ENCODE measurements around the gene RHBDL1. TPM values are rescaled to one million over a fixed set of nuclear protein-coding genes. Genes with fewer than 3 reads are reported as not detected.

RHBDL1 gene
- total and polyA plus RNA-seq, 4 donors, result 4.1 to 19.1 (median 11.4) TPM

- WGBS (ENCODE audit: insufficient coverage), result 80% methylated on average over 7 of the region's 7 CpGs
- Histone ChIP-seq H3K9me3 (ENCODE audit: control insufficient read depth, insufficient read depth, low read length) (no peaks in the 10 kb centered on the region), H3K27me3 (ENCODE audit: control insufficient read depth, insufficient read depth, low read length) (peaks cover 45% of the 10 kb centered on the region), H3K27ac (ENCODE audit: low read depth, low read length) (no peak overlapping the region), H3K4me1 (ENCODE audit: control insufficient read depth, insufficient read depth, low read length) (peaks cover 82% of the 10 kb centered on the region), H3K4me3 (ENCODE audit: low read depth, low read length) (no peak overlapping the region), H3K36me3 (ENCODE audit: control insufficient read depth, insufficient read depth, low read length) (peaks cover 44% of the 10 kb centered on the region)
- no peak for DNase-seq (ENCODE audit: low read depth in 4 of 6, low spot score in 6 of 6)
These were observed 28.6 kb downstream of the RHBDL1 start for GRCh38 chr16:704047-704446.

- no peak overlapping the region for H3K27ac ChIP-seq (ENCODE audit: low read depth, low read length)
- peaks cover 38% of the 10 kb centered on the region for H3K36me3 ChIP-seq (ENCODE audit: control insufficient read depth, insufficient read depth, low read length)
- no peak for DNase-seq (ENCODE audit: low read depth in 4 of 6, low spot score in 6 of 6)
- H3K9me3 ChIP-seq (ENCODE audit: control insufficient read depth, insufficient read depth, low read length), result no peaks in the 10 kb centered on the region
- peak overlapping the region; percentile 35 for H3K4me3 ChIP-seq (ENCODE audit: low read depth, low read length)
- WGBS (ENCODE audit: insufficient coverage), result 7% methylated on average over 48 of the region's 50 CpGs
- H3K4me1 ChIP-seq (ENCODE audit: control insufficient read depth, insufficient read depth, low read length), result peaks cover 88% of the 10 kb centered on the region
- peaks cover 45% of the 10 kb centered on the region for H3K27me3 ChIP-seq (ENCODE audit: control insufficient read depth, insufficient read depth, low read length)
These were observed 29.3 kb downstream of the RHBDL1 start for GRCh38 chr16:704552-705380.

- H3K36me3 ChIP-seq (ENCODE audit: control insufficient read depth, insufficient read depth, low read length), result peaks cover 38% of the 10 kb centered on the region
- H3K4me1 ChIP-seq (ENCODE audit: control insufficient read depth, insufficient read depth, low read length), result peaks cover 88% of the 10 kb centered on the region
- WGBS (ENCODE audit: insufficient coverage), result under 1% methylated on average over 113 of the region's 115 CpGs
- H3K27ac ChIP-seq (ENCODE audit: low read depth, low read length), result no peak within 1 kb of the TSS
- H3K4me3 ChIP-seq (ENCODE audit: low read depth, low read length), result peak within 1 kb of the TSS; percentile 35
- H3K9me3 ChIP-seq (ENCODE audit: control insufficient read depth, insufficient read depth, low read length), result no peaks in the 10 kb centered on the region
- DNase-seq (ENCODE audit: low read depth in 4 of 6, low spot score in 6 of 6), result peak in 4 of 6 donors; percentile 74 to 95 (median 87)
- H3K27me3 ChIP-seq (ENCODE audit: control insufficient read depth, insufficient read depth, low read length), result peaks cover 38% of the 10 kb centered on the region
These were observed 30.1 kb downstream of the RHBDL1 start, which contains the start of gene FBXL16 for GRCh38 chr16:705431-706188. Gene FBXL16 (minus strand): TSS chr16:705801. CDS start chr16:697405, 8,396 bp downstream.

GRCh38 chr16:706189-707061 lies 31.0 kb downstream of the RHBDL1 start:
- no peak overlapping the region for H3K27ac ChIP-seq (ENCODE audit: low read depth, low read length)
- WGBS (ENCODE audit: insufficient coverage), result 5% methylated on average over 49 of the region's 49 CpGs
- H3K4me3 ChIP-seq (ENCODE audit: low read depth, low read length), result peak overlapping the region; percentile 9
- H3K36me3 ChIP-seq (ENCODE audit: control insufficient read depth, insufficient read depth, low read length), result peaks cover 33% of the 10 kb centered on the region
- H3K9me3 ChIP-seq (ENCODE audit: control insufficient read depth, insufficient read depth, low read length), result no peaks in the 10 kb centered on the region
- peak in 1 of 6 donors; percentile 61 for DNase-seq (ENCODE audit: low read depth in 4 of 6, low spot score in 6 of 6)
- H3K4me1 ChIP-seq (ENCODE audit: control insufficient read depth, insufficient read depth, low read length), result peaks cover 89% of the 10 kb centered on the region
- peaks cover 32% of the 10 kb centered on the region for H3K27me3 ChIP-seq (ENCODE audit: control insufficient read depth, insufficient read depth, low read length)

GRCh38 chr16:707062-707538 lies 31.6 kb downstream of the RHBDL1 start:
- Histone ChIP-seq H3K4me3 (ENCODE audit: low read depth, low read length) (no peak overlapping the region), H3K27ac (ENCODE audit: low read depth, low read length) (no peak overlapping the region), H3K4me1 (ENCODE audit: control insufficient read depth, insufficient read depth, low read length) (peaks cover 89% of the 10 kb centered on the region), H3K27me3 (ENCODE audit: control insufficient read depth, insufficient read depth, low read length) (peaks cover 28% of the 10 kb centered on the region), H3K36me3 (ENCODE audit: control insufficient read depth, insufficient read depth, low read length) (peaks cover 26% of the 10 kb centered on the region), H3K9me3 (ENCODE audit: control insufficient read depth, insufficient read depth, low read length) (no peaks in the 10 kb centered on the region)
- no peak for DNase-seq (ENCODE audit: low read depth in 4 of 6, low spot score in 6 of 6)
- 48% methylated on average over 12 of the region's 14 CpGs for WGBS (ENCODE audit: insufficient coverage)

- peaks cover 17% of the 10 kb centered on the region for H3K36me3 ChIP-seq (ENCODE audit: control insufficient read depth, insufficient read depth, low read length)
- 76% methylated on average over 3 of the region's 3 CpGs for WGBS (ENCODE audit: insufficient coverage)
- peaks cover 81% of the 10 kb centered on the region for H3K4me1 ChIP-seq (ENCODE audit: control insufficient read depth, insufficient read depth, low read length)
- H3K27ac ChIP-seq (ENCODE audit: low read depth, low read length), result no peak overlapping the region
- H3K27me3 ChIP-seq (ENCODE audit: control insufficient read depth, insufficient read depth, low read length), result peaks cover 24% of the 10 kb centered on the region
- no peaks in the 10 kb centered on the region for H3K9me3 ChIP-seq (ENCODE audit: control insufficient read depth, insufficient read depth, low read length)
- no peak for DNase-seq (ENCODE audit: low read depth in 4 of 6, low spot score in 6 of 6)
- H3K4me3 ChIP-seq (ENCODE audit: low read depth, low read length), result no peak overlapping the region
These were observed 32.5 kb downstream of the RHBDL1 start for GRCh38 chr16:708019-708418.

- peaks cover 8% of the 10 kb centered on the region for H3K36me3 ChIP-seq (ENCODE audit: control insufficient read depth, insufficient read depth, low read length)
- H3K27ac ChIP-seq (ENCODE audit: low read depth, low read length), result peak overlapping the region; percentile 35
- WGBS (ENCODE audit: insufficient coverage), result 72% methylated on average over 2 of the region's 4 CpGs
- no peak for DNase-seq (ENCODE audit: low read depth in 4 of 6, low spot score in 6 of 6)
- H3K4me3 ChIP-seq (ENCODE audit: low read depth, low read length), result no peak overlapping the region
- peaks cover 24% of the 10 kb centered on the region for H3K27me3 ChIP-seq (ENCODE audit: control insufficient read depth, insufficient read depth, low read length)
- peaks cover 76% of the 10 kb centered on the region for H3K4me1 ChIP-seq (ENCODE audit: control insufficient read depth, insufficient read depth, low read length)
- no peaks in the 10 kb centered on the region for H3K9me3 ChIP-seq (ENCODE audit: control insufficient read depth, insufficient read depth, low read length)
These were observed 33.5 kb downstream of the RHBDL1 start for GRCh38 chr16:708959-709358.

GRCh38 chr16:709566-710499 lies 34.4 kb downstream of the RHBDL1 start:
- peak; percentile 68 to 98 (median 91) for DNase-seq (ENCODE audit: low read depth in 4 of 6, low spot score in 6 of 6)
- Histone ChIP-seq H3K27me3 (ENCODE audit: control insufficient read depth, insufficient read depth, low read length) (peaks cover 16% of the 10 kb centered on the region), H3K36me3 (ENCODE audit: control insufficient read depth, insufficient read depth, low read length) (peaks cover 6% of the 10 kb centered on the region), H3K27ac (ENCODE audit: low read depth, low read length) (peak overlapping the region; percentile 90), H3K4me3 (ENCODE audit: low read depth, low read length) (no peak overlapping the region), H3K4me1 (ENCODE audit: control insufficient read depth, insufficient read depth, low read length) (peaks cover 76% of the 10 kb centered on the region), H3K9me3 (ENCODE audit: control insufficient read depth, insufficient read depth, low read length) (no peaks in the 10 kb centered on the region)
- 8% methylated on average over 29 of the region's 30 CpGs for WGBS (ENCODE audit: insufficient coverage)
